Uterus (tissue), 4 donors: ENCODE measurements around the gene ZNF121. TPM values are rescaled to one million over a fixed set of nuclear protein-coding genes. Genes with fewer than 3 reads are reported as not detected.

Experiments used
- DNase-seq, 2 donors: peaks; one replicate each; pipeline ENCODE4 v3.0.0-alpha.2; 2019 to 2020
- H3K27ac ChIP-seq, 2 donors: fragments of 200-600 bp; sonication (generic); 1 replicate in 1 of 2; 2 replicates in 1 of 2; pipeline ENCODE4 v1.5.1; 2016 to 2018
- H3K27me3 ChIP-seq, 2 donors: fragments of 200-600 bp; sonication (generic); one replicate each; pipeline ENCODE4 v1.5.1; 2018 to 2019; ENCODE audit warnings: control low read depth in 1 of 2
- H3K36me3 ChIP-seq, 2 donors: fragments of 200-600 bp; sonication (generic); one replicate each; pipeline ENCODE4 v1.5.1; 2019; ENCODE audit warnings: control low read depth in 1 of 2
- H3K4me1 ChIP-seq, 2 donors: fragments of 200-600 bp; sonication (generic); one replicate each; pipeline ENCODE4 v1.5.1; 2018 to 2019; ENCODE audit warnings: control low read depth in 1 of 2
- H3K4me3 ChIP-seq, 2 donors: fragments of 200-600 bp; sonication (generic); 1 replicate in 1 of 2; 2 replicates in 1 of 2; pipeline ENCODE4 v1.5.1; 2018 to 2019; ENCODE audit warnings: mild to moderate bottlenecking in 1 of 2
- H3K9me3 ChIP-seq, 2 donors: fragments of 200-600 bp; sonication (generic); one replicate each; pipeline ENCODE4 v1.5.1; 2019; ENCODE audit warnings: control low read depth in 1 of 2
- CTCF ChIP-seq, 4 experiments: fragments of 200-600 bp in 2 of 4; fragments of 450-650 bp in 2 of 4; sonication (generic) in 2 of 4; IDR thresholded peaks; one replicate each; pipeline ENCODE4 v1.5.1; 2016 to 2019; ENCODE audit warnings: antibody characterized with exemption in 4 of 4, mild to moderate bottlenecking in 2 of 4, moderate library complexity in 1 of 4
- POLR2A ChIP-seq, 2 donors: fragments of 450-650 bp; IDR thresholded peaks; one replicate each; pipeline ENCODE4 v1.6.1; 2016; ENCODE audit warnings: antibody characterized with exemption in 2 of 2, mild to moderate bottlenecking in 1 of 2, moderate library complexity in 1 of 2
- intact Hi-C: fragments of 100-400 bp; cut with DNase I; formaldehyde crosslinking; loops from one replicate; pipeline ENCODE4 v1.15.1; 2023; ENCODE audit warnings: low total_unique reads
- total RNA-seq, 4 donors: library from RNA; depleted of rRNA in 3 of 4; stranded (reverse); fragments of >200 nt in 3 of 4; gene quantifications; one replicate each; pipeline versions ENCODE4 v1.1.0 to v1.2.4, GENCODE V29; 2014 to 2023
- donor health status: DM: yes; HTN: yes; CAD: no.

Gene ZNF121
- total RNA-seq, 4 donors from 2014 or later = 17.4 to 76.7 (median 38.6) TPM

GRCh38 chr19:9538183-9539058 is 45.9 kb downstream of the ZNF121 start, which contains the start of gene ZNF426:
Gene ZNF426, minus strand, starts transcription at chr19:9538645. Its CDS starts 2,413 bp downstream, at chr19:9536232.
- peak within 1 kb of the TSS; percentile 56 to 60 for H3K4me3 ChIP-seq
- H3K9me3 ChIP-seq = peaks cover 0 to 21% of the 10 kb centered on the region in 2 donors
- no peaks in the 10 kb centered on the region for H3K27me3 ChIP-seq
- peak; percentile 83 to 86 for DNase-seq
- H3K36me3 ChIP-seq = peaks cover 0 to 1% of the 10 kb centered on the region in 2 donors
- H3K4me1 ChIP-seq = no peaks in the 10 kb centered on the region
- peak within 1 kb of the TSS; percentile 82 to 92 for H3K27ac ChIP-seq
- intact Hi-C loops = no loop called here
- TF ChIP-seq CTCF (IDR thresholded peaks at IDR 0.05) (no peak), POLR2A (IDR thresholded peaks at IDR 0.05) (peak in 1 of 2 donors; percentile 17)

GRCh38 chr19:9535934-9536333 is 48.4 kb downstream of the ZNF121 start:
- Histone ChIP-seq H3K9me3 (peaks cover 0 to 46% of the 10 kb centered on the region in 2 donors), H3K27ac (no peak overlapping the region), H3K36me3 (peaks cover 0 to 3% of the 10 kb centered on the region in 2 donors), H3K4me3 (no peak overlapping the region), H3K27me3 (no peaks in the 10 kb centered on the region), H3K4me1 (no peaks in the 10 kb centered on the region)
- intact Hi-C loops = no loop called here
- no peak for DNase-seq
- TF ChIP-seq POLR2A (IDR thresholded peaks at IDR 0.05) (no peak), CTCF (IDR thresholded peaks at IDR 0.05) (no peak)

- Histone ChIP-seq H3K9me3 (peaks cover 13 to 86% of the 10 kb centered on the region in 2 donors), H3K36me3 (peaks cover 0 to 6% of the 10 kb centered on the region in 2 donors), H3K4me1 (no peaks in the 10 kb centered on the region), H3K27ac (no peak overlapping the region), H3K27me3 (no peaks in the 10 kb centered on the region), H3K4me3 (no peak overlapping the region)
- DNase-seq = no peak
- TF ChIP-seq CTCF (IDR thresholded peaks at IDR 0.05) = no peak
- TF ChIP-seq POLR2A (IDR thresholded peaks at IDR 0.05) = no peak
- intact Hi-C loops = no loop called here
Measured at GRCh38 chr19:9531933-9532332, 52.4 kb downstream of the ZNF121 start.

- H3K36me3 ChIP-seq = peaks cover 0 to 6% of the 10 kb centered on the region in 2 donors
- DNase-seq = no peak
- intact Hi-C loops = no loop called here
- H3K9me3 ChIP-seq = peaks cover 13 to 96% of the 10 kb centered on the region in 2 donors
- H3K4me1 ChIP-seq = no peaks in the 10 kb centered on the region
- no peak overlapping the region for H3K27ac ChIP-seq
- no peaks in the 10 kb centered on the region for H3K27me3 ChIP-seq
- TF ChIP-seq POLR2A (IDR thresholded peaks at IDR 0.05) (no peak), CTCF (IDR thresholded peaks at IDR 0.05) (no peak)
- no peak overlapping the region for H3K4me3 ChIP-seq
Measured at GRCh38 chr19:9528757-9529336, 55.5 kb downstream of the ZNF121 start.
